A204.1 (cell line): ENCODE results near the gene PRDX1.
A peak's percentile ranks its signal among the peaks of the same experiment; 100 is the strongest.

Experiments used
- FAIRE-seq: peaks from 2 replicates; lab custom pipeline; 2012; peaks lifted over from hg19 to GRCh38; lab: Jason Lieb, UNC

The PRDX1 gene

GRCh38 chr1:45521413-45522323, at the start of gene PRDX1:
PRDX1 (minus strand) TSS chr1:45521884; CDS start chr1:45519043, 2,841 bp downstream.
- FAIRE-seq, result peak; percentile 25

- no peak for FAIRE-seq
These were observed 48.9 kb upstream of the PRDX1 start for GRCh38 chr1:45570631-45571030.

GRCh38 chr1:45569962-45570581, 48.4 kb upstream of the PRDX1 start:
- FAIRE-seq, result no peak

- no peak for FAIRE-seq
These were observed 47.9 kb upstream of the PRDX1 start for GRCh38 chr1:45569571-45569961.

GRCh38 chr1:45568421-45568820, 46.7 kb upstream of the PRDX1 start:
- no peak for FAIRE-seq

- no peak for FAIRE-seq
These were observed 46.2 kb upstream of the PRDX1 start for GRCh38 chr1:45567911-45568310.

GRCh38 chr1:45566722-45567121, 45.0 kb upstream of the PRDX1 start:
- FAIRE-seq, result no peak

GRCh38 chr1:45563843-45564242, 42.2 kb upstream of the PRDX1 start:
- no peak for FAIRE-seq

GRCh38 chr1:45557422-45557944, 35.8 kb upstream of the PRDX1 start:
- FAIRE-seq, result no peak

- FAIRE-seq, result no peak
These were observed 32.5 kb upstream of the PRDX1 start for GRCh38 chr1:45554198-45554597.

GRCh38 chr1:45552331-45552730, 30.6 kb upstream of the PRDX1 start:
- FAIRE-seq, result no peak

- FAIRE-seq, result no peak
These were observed 30.0 kb upstream of the PRDX1 start for GRCh38 chr1:45551684-45552083.

- no peak for FAIRE-seq
These were observed 29.0 kb upstream of the PRDX1 start, which contains the start of gene AKR1A1 for GRCh38 chr1:45550401-45551351. AKR1A1 (plus strand) TSS chr1:45550826; CDS start chr1:45561795, 10,969 bp downstream.

GRCh38 chr1:45545553-45546310, 24.0 kb upstream of the PRDX1 start:
- no peak for FAIRE-seq

- no peak for FAIRE-seq
These were observed 23.4 kb upstream of the PRDX1 start for GRCh38 chr1:45545019-45545493.

- no peak for FAIRE-seq
These were observed 22.8 kb upstream of the PRDX1 start for GRCh38 chr1:45544530-45544929.

GRCh38 chr1:45543581-45544417, 22.1 kb upstream of the PRDX1 start:
- FAIRE-seq, result no peak

- no peak for FAIRE-seq
These were observed 20.9 kb upstream of the PRDX1 start for GRCh38 chr1:45542591-45542990.

GRCh38 chr1:45541193-45541592, 19.5 kb upstream of the PRDX1 start:
- FAIRE-seq, result no peak

- no peak for FAIRE-seq
These were observed 15.2 kb upstream of the PRDX1 start for GRCh38 chr1:45536886-45537285.
